GM23338 (cell line): Measurements from ENCODE around the gene KATNAL1. TPM values are rescaled to one million over a fixed set of nuclear protein-coding genes. Genes with fewer than 3 reads are reported as not detected.

ENCODE experiments used
- ATAC-seq: fragments of 200-7000 bp; cut with Tn5 transposase; 3 replicates; pipeline ENCODE4 v1.9.1; 2020
- DNase-seq: peaks from one replicate; pipeline ENCODE4 v3.0.0-alpha.2; 2015; ENCODE audit warnings: low spot score
- H2AFZ ChIP-seq: fragments of 200-600 bp; sonication (generic); 2 replicates; pipeline ENCODE4 v1.8.0; 2016; ENCODE audit warnings: antibody characterized with exemption, mild to moderate bottlenecking, moderate library complexity
- H3F3A ChIP-seq: fragments of 200-600 bp; sonication (generic); replicated peaks from 2 replicates; pipeline ENCODE4 v1.8.0; 2017; ENCODE audit warnings: antibody characterized with exemption, mixed run types, low read depth
- H3K27ac ChIP-seq: fragments of 200-600 bp; sonication (generic); 2 replicates; pipeline ENCODE4 v1.6.1; 2016; ENCODE audit warnings: low read depth
- H3K27me3 ChIP-seq: fragments of 200-600 bp; sonication (generic); 2 replicates; pipeline ENCODE4 v1.8.0; 2016; ENCODE audit warnings: mild to moderate bottlenecking, mixed run types, moderate library complexity; ENCODE audit not compliant: insufficient read depth
- H3K36me3 ChIP-seq: fragments of 200-600 bp; sonication (generic); 2 replicates; pipeline ENCODE4 v1.8.0; 2016; ENCODE audit warnings: mild to moderate bottlenecking; ENCODE audit not compliant: insufficient read depth
- H3K4me1 ChIP-seq: fragments of 200-600 bp; sonication (generic); 2 replicates; pipeline ENCODE4 v1.8.0; 2016; ENCODE audit warnings: mild to moderate bottlenecking, moderate library complexity; ENCODE audit not compliant: insufficient read depth
- H3K4me2 ChIP-seq: fragments of 200-600 bp; sonication (generic); 2 replicates; pipeline ENCODE4 v1.7.1; 2017; ENCODE audit warnings: mixed run types
- H3K4me3 ChIP-seq: fragments of 200-600 bp; sonication (generic); 2 replicates; pipeline ENCODE4 v1.6.1; 2016; ENCODE audit warnings: mixed run types
- H3K79me2 ChIP-seq: fragments of 200-600 bp; sonication (generic); replicated peaks from 2 replicates; pipeline ENCODE4 v1.8.0; 2017; ENCODE audit warnings: mild to moderate bottlenecking; ENCODE audit not compliant: insufficient read depth
- H3K9me2 ChIP-seq: fragments of 200-600 bp; sonication (generic); 2 replicates; pipeline ENCODE4 v1.8.0; 2017; ENCODE audit not compliant: insufficient read depth
- H4K20me1 ChIP-seq: fragments of 200-600 bp; sonication (generic); replicated peaks from 2 replicates; pipeline ENCODE4 v1.8.0; 2017; ENCODE audit warnings: mild to moderate bottlenecking; ENCODE audit not compliant: insufficient read depth
- H3K27ac Mint-ChIP-seq: 2 replicates; pipeline ENCODE4 v1.8.0; 2020; ENCODE audit warnings: inconsistent platforms, mild to moderate bottlenecking, moderate library complexity, mixed read lengths
- H3K27me3 Mint-ChIP-seq: 3 replicates; pipeline ENCODE4 v1.8.0; 2022; ENCODE audit warnings: low read depth, mild to moderate bottlenecking, moderate library complexity, mixed read lengths, inconsistent platforms; ENCODE audit not compliant: insufficient read depth, poor library complexity
- H3K36me3 Mint-ChIP-seq: 3 replicates; pipeline ENCODE4 v1.8.0; 2021; ENCODE audit warnings: low read depth, mild to moderate bottlenecking, inconsistent platforms, moderate library complexity, mixed read lengths
- H3K4me1 Mint-ChIP-seq: 3 replicates; pipeline ENCODE4 v1.8.0; 2020; ENCODE audit warnings: mild to moderate bottlenecking, inconsistent platforms, mixed read lengths
- H3K4me3 Mint-ChIP-seq: 3 replicates; pipeline ENCODE4 v1.8.0; 2021; ENCODE audit warnings: moderate library complexity, mild to moderate bottlenecking, inconsistent platforms, mixed read lengths
- H3K9me3 Mint-ChIP-seq: 3 replicates; pipeline ENCODE4 v1.8.0; 2020; ENCODE audit warnings: moderate library complexity, mild to moderate bottlenecking, inconsistent platforms, mixed read lengths
- CREB1 ChIP-seq: fragments of 250-450 bp; sonication (Bioruptor Pico); IDR thresholded peaks from 2 replicates; pipeline ENCODE4 v1.5.0; 2020; ENCODE audit warnings: low read depth, mild to moderate bottlenecking, moderate library complexity
- EZH2phosphoT487 ChIP-seq: fragments of 200-600 bp; sonication (generic); IDR thresholded peaks from one replicate; pipeline ENCODE4 v1.8.1; 2018; ENCODE audit warnings: antibody characterized with exemption; ENCODE audit not compliant: unreplicated experiment
- REST ChIP-seq: IDR thresholded peaks from one replicate; pipeline ENCODE4 v1.6.1; 2018; ENCODE audit warnings: antibody characterized with exemption; ENCODE audit not compliant: unreplicated experiment
- STAT1 ChIP-seq: IDR thresholded peaks from one replicate; pipeline ENCODE4 v1.6.1; 2016; ENCODE audit warnings: antibody characterized with exemption; ENCODE audit not compliant: unreplicated experiment
- ZNF331 ChIP-seq: fragments of 250-450 bp; sonication (Bioruptor Pico); IDR thresholded peaks from 2 replicates; pipeline ENCODE4 v1.5.0; 2020; ENCODE audit warnings: low read depth, mild to moderate bottlenecking, moderate library complexity
- ZNF462 ChIP-seq: fragments of 250-450 bp; sonication (Bioruptor Pico); IDR thresholded peaks from 2 replicates; pipeline ENCODE4 v1.5.0; 2020; ENCODE audit warnings: mild to moderate bottlenecking, moderate library complexity
- polyA plus RNA-seq: library from polyadenylated mRNA; unstranded; fragments of >200 nt; fragmentation: Nextera tagmentation; extraction: Ambion mirVana; gene quantifications from 2 replicates; pipeline ENCODE4 v1.2.1, GENCODE V29; 2016
- total RNA-seq: library from RNA; depleted of rRNA; stranded (reverse); fragments of >200 nt; shearing (Covaris generic); gene quantifications from 2 replicates; pipeline ENCODE4 v1.2.3, GENCODE V29; 2014

The KATNAL1 gene
- total and polyA plus RNA-seq, 2 experiments from 2014 or later = 6.1 to 11.5 TPM

- no peak for TF ChIP-seq REST
- no peak for TF ChIP-seq ZNF331
These were observed 115.8 kb downstream of the KATNAL1 start (continued) for GRCh38 chr13:30191491-30192100.

DNA sequence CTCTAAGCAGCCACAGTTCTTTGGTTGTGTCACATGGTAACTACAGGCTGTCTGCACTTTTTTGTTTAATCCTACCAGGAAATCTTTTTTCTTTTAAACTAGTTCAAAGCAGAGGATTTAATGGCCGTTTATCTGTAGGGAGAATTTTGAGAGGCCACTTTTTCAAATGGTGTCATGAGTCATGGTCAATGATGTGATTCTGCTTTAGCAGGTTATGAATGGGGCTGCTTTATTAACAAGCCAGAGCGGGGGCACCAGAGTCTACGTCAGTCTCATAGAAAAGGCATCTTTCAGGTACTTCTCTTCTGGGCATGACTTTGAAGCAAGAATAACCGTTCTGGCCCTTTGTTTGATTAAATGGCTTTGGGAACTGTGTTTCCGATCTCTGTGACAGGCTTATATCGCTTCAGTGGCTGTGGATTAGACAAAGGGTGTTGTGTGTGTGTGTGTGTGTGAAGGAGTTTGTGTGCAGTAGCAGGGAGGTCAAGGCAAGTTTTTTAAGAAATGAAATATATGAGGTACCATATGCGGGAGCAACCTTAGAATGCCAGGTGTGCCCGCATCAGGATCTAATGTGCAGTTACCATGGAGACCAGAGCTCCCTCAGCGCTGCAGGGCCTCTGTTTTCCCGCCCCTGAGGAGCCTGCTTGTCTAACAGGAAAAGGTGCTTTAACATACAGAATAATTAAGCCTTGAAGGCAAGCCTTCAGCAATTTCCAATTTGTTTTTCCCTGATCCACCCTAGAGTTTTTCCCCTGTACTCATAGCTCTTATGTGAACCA is 120.5 kb downstream of the KATNAL1 start:
- Histone ChIP-seq H3K36me3 (no peaks in the 10 kb centered on the region), H3K9me2 (no peaks in the 10 kb centered on the region), H2AFZ (0 out of 2 replicates have a peak overlapping the region, but pooled peaks have one; percentile 10), H3K27me3 (no peaks in the 10 kb centered on the region), H3F3A (no peaks in the 10 kb centered on the region), H3K79me2 (no peaks in the 10 kb centered on the region), H3K4me2 (no peak overlapping the region), H4K20me1 (no peaks in the 10 kb centered on the region), H3K4me3 (no peak overlapping the region), H3K4me1 (no peaks in the 10 kb centered on the region; the same call in none of the 2 replicates), H3K27ac (no peak overlapping the region)
- Mint-ChIP-seq H3K4me3 (no peak overlapping the region), H3K9me3 (peaks cover 9% of the 10 kb centered on the region), H3K27ac (no peak overlapping the region), H3K27me3 (no peaks in the 10 kb centered on the region), H3K4me1 (peaks cover 13% of the 10 kb centered on the region; the same call in 2 of the 3 replicates), H3K36me3 (no peaks in the 10 kb centered on the region; the same call in 2 of the 3 replicates)
- peak; percentile 73 for ATAC-seq
- TF ChIP-seq EZH2phosphoT487 = no peak
- no peak for TF ChIP-seq STAT1
- TF ChIP-seq CREB1 (CRISPR knock-in tag) = no peak
- DNase-seq = peak; percentile 71

- no peaks in the 10 kb centered on the region for H4K20me1 ChIP-seq
- H3K27ac ChIP-seq = no peak overlapping the region
- no peaks in the 10 kb centered on the region; the same call in 1 of the 2 replicates for H3K4me1 ChIP-seq
- ATAC-seq (peak; percentile 84), DNase-seq (peak; percentile 35)
- H3K79me2 ChIP-seq = no peaks in the 10 kb centered on the region
- peaks cover 9% of the 10 kb centered on the region for H3K9me3 Mint-ChIP-seq
- no peaks in the 10 kb centered on the region for H3K27me3 ChIP-seq
- no peaks in the 10 kb centered on the region; the same call in 2 of the 3 replicates for H3K36me3 Mint-ChIP-seq
- H3K27ac Mint-ChIP-seq = 0 out of 2 replicates have a peak overlapping the region, but pooled peaks have one; percentile 19
- no peaks in the 10 kb centered on the region for H3K9me2 ChIP-seq
- no peak overlapping the region for H3K4me3 ChIP-seq
- H3K36me3 ChIP-seq = no peaks in the 10 kb centered on the region
- peaks cover 18% of the 10 kb centered on the region for H3K4me1 Mint-ChIP-seq
- H3F3A ChIP-seq = no peaks in the 10 kb centered on the region
- no peak overlapping the region for H3K4me2 ChIP-seq
- no peak overlapping the region for H2AFZ ChIP-seq
- H3K27me3 Mint-ChIP-seq = peaks cover 2% of the 10 kb centered on the region
- H3K4me3 Mint-ChIP-seq = no peak overlapping the region
- TF ChIP-seq ZNF462 (0 out of 2 replicates have a peak, but pooled peaks have one; percentile 8), STAT1 (no peak)
These were observed 125.3 kb downstream of the KATNAL1 start for GRCh38 chr13:30181888-30182651.
